Measurements from ENCODE around the gene OR2J2. TPM values are rescaled to one million over a fixed set of nuclear protein-coding genes. Genes with fewer than 3 reads are reported as not detected.

Gene OR2J2
- total and polyA plus RNA-seq, 9 of the 15 experiments (the other 6 are each of a cell fraction or from before 2014, with no cell fraction given) = not detected

GRCh38 chr6:29171736-29172135 is 1.0 kb downstream of the OR2J2 start:
- H3K36me3 ChIP-seq (ENCODE audit: control insufficient read depth, insufficient read depth, low read length) = no peaks in the 10 kb centered on the region
- peaks cover 3 to 4% of the 10 kb centered on the region in 2 experiments; a peak in 2 of 5 replicates for H3K27me3 ChIP-seq (ENCODE audit: control insufficient read depth in 2 of 2, insufficient read depth in 2 of 2, low read length in 2 of 2)
- 0% methylated on average over 1 of the region's 1 CpG for WGBS (ENCODE audit: insufficient coverage, low coverage, missing lambda C conversion rate)
- H3K9me1 ChIP-seq (ENCODE audit: control insufficient read depth, insufficient read depth, low read length) = no peaks in the 10 kb centered on the region
- intact Hi-C loops (cut with micrococcal nuclease) (no loop called here), in situ Hi-C loops (cut with MboI) (no loop called here)
- no peak overlapping the region for H3K27ac ChIP-seq (ENCODE audit: extremely low read depth, low read depth, low read length)
- no peaks in the 10 kb centered on the region for H3K79me2 ChIP-seq (ENCODE audit: control insufficient read depth, insufficient read depth, low read length)
- H3K4me3 ChIP-seq = no peak overlapping the region
- ChIA-PET CTCF (ENCODE audit: low intra/inter-chr PET ratio) (interaction anchor here (0.8 kb wide), 1 partner anchor 91 kb away, joined by 3 read pairs; no protein-coding TSS in a partner anchor), POLR2A (interaction anchor here (0.7 kb wide), 1 partner anchor 42 kb away, joined by 3 read pairs; no protein-coding TSS in a partner anchor)
- H3K4me2 ChIP-seq (ENCODE audit: insufficient read depth, low read length) = no peak overlapping the region
- no peak for TF ChIP-seq KDM5B (IDR thresholded peaks at IDR 0.05; ENCODE audit: insufficient replicate concordance, low read depth, low read length)
- no peak for TF ChIP-seq ZNF232 (CRISPR knock-in tag; IDR thresholded peaks at IDR 0.05)
- no peak for TF ChIP-seq ZNF274 (IDR thresholded peaks at IDR 0.05; ENCODE audit: borderline replicate concordance, low read depth, low read length)
- no peak for TF ChIP-seq RBFOX2 (IDR thresholded peaks at IDR 0.05; ENCODE audit: low read depth, low read length)
- no peak for TF ChIP-seq ZNF354B (CRISPR knock-in tag; IDR thresholded peaks at IDR 0.05)
- no peak for TF ChIP-seq HDGF (IDR thresholded peaks at IDR 0.05)
- TF ChIP-seq ZNF318 (IDR thresholded peaks at IDR 0.05; ENCODE audit: borderline replicate concordance in 1 of 2, low read depth in 1 of 2) = no peak
- no peak for TF ChIP-seq ZNF57 (CRISPR knock-in tag; IDR thresholded peaks at IDR 0.05)
- no peak for TF ChIP-seq LCOR (CRISPR knock-in tag; IDR thresholded peaks at IDR 0.05)
- TF ChIP-seq ZFX (CRISPR knock-in tag; IDR thresholded peaks at IDR 0.05) = no peak
- no peak for TF ChIP-seq ZBTB5 (IDR thresholded peaks at IDR 0.05)
- H3K9ac ChIP-seq (ENCODE audit: insufficient read depth in 1 of 2, low read depth in 2 of 2, low read length in 2 of 2) = no peak overlapping the region
- no peaks in the 10 kb centered on the region for H4K20me1 ChIP-seq (replicated peaks; ENCODE audit: control insufficient read depth, insufficient read depth, low read length)
- H3K9me3 ChIP-seq (replicated peaks; ENCODE audit: control insufficient read depth, insufficient read depth, low read depth, low read length) = no peaks in the 10 kb centered on the region
- FAIRE-seq = no peak
- H3K4me1 ChIP-seq (replicated peaks in 1 of 2; ENCODE audit: control insufficient read depth in 2 of 2, insufficient read depth in 2 of 2, low read length in 2 of 2) = no peaks in the 10 kb centered on the region
- no TSS peak for BruUV-seq (replicated peaks)
- no peak overlapping the region for H2AFZ ChIP-seq (ENCODE audit: low read depth, low read length)
- DNase-seq (ENCODE audit: extremely low read depth in 1 of 4, low spot score in 3 of 4) = no peak
- ATAC-seq = no peak
